A673 (cell line): ENCODE data around the gene WFDC12.

Source experiments
- EZH2 ChIP-seq: fragments of 200-600 bp; sonication (generic); IDR thresholded peaks from 2 replicates; pipeline ENCODE4 v1.6.1; 2017; ENCODE audit warnings: borderline replicate concordance, low read depth, mild to moderate bottlenecking, mixed read lengths, antibody characterized with exemption, low read length; ENCODE audit not compliant: poor library complexity, severe bottlenecking
- TF ChIP-seq, protein P1 (sequence below): fragments of 300-800, 200-600 bp; sonication (generic); conservative IDR thresholded peaks from 2 replicates; pipeline ENCODE4 v1.5.1; 2017; ENCODE audit warnings: low read depth, mild to moderate bottlenecking, antibody characterized with exemption, low read length, moderate library complexity, mixed read lengths

DNA sequence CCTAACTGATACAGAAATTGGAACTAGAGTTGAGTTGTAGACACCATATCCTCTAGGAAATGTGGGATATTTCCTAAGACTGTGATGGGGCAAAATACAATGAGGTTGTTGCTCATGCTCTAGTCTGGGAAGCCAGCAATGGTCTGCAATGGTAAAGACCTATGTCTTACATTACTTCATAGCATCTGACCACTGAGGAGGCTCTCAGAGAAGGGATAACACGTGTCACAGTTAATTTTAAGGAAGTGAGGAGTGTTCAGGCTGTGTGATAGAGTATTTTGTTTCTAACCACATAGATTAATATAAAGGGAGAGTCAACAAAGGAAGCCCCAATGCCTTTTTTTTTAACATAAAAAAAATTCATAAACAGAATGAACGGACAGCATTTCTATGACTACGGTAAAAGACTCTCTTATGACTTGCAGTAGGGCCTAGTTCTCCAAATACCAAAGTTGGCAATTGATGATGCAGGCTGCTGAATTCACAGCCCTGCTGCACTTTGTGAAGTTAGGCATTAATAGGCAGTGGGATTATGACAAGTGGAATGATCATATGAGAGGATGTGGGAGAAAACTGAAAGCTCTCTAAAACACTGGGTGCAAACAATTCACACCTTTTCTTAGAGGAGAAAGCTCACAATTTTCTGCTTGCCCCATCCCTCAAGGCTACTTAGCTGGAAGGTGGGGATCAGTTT, 37.0 kb downstream of the WFDC12 start:
- TF ChIP-seq EZH2, result no peak
- TF ChIP-seq, protein P1, sequence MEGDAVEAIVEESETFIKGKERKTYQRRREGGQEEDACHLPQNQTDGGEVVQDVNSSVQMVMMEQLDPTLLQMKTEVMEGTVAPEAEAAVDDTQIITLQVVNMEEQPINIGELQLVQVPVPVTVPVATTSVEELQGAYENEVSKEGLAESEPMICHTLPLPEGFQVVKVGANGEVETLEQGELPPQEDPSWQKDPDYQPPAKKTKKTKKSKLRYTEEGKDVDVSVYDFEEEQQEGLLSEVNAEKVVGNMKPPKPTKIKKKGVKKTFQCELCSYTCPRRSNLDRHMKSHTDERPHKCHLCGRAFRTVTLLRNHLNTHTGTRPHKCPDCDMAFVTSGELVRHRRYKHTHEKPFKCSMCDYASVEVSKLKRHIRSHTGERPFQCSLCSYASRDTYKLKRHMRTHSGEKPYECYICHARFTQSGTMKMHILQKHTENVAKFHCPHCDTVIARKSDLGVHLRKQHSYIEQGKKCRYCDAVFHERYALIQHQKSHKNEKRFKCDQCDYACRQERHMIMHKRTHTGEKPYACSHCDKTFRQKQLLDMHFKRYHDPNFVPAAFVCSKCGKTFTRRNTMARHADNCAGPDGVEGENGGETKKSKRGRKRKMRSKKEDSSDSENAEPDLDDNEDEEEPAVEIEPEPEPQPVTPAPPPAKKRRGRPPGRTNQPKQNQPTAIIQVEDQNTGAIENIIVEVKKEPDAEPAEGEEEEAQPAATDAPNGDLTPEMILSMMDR, result no peak
